SK-N-SH (cell line): ENCODE measurements around the gene ADGRA1.

Experiments used
- CTCF ChIP-seq: fragments of 200-600 bp; sonication (generic); IDR thresholded peaks from 2 replicates; pipeline ENCODE4 v1.6.1; 2017; ENCODE audit warnings: antibody characterized with exemption, mild to moderate bottlenecking, moderate library complexity
- EZH2phosphoT487 ChIP-seq: fragments of 200-600 bp; sonication (generic); IDR thresholded peaks from 2 replicates; pipeline ENCODE4 v1.6.1; 2017; ENCODE audit warnings: low read depth, mixed run types, mild to moderate bottlenecking, antibody characterized with exemption, moderate library complexity, borderline replicate concordance
- FOSL2 ChIP-seq: IDR thresholded peaks from 2 replicates; pipeline ENCODE4 v1.4.0; 2012; ENCODE audit warnings: low read depth, mild to moderate bottlenecking, moderate library complexity, borderline replicate concordance
- FOXM1 ChIP-seq: IDR thresholded peaks from 2 replicates; pipeline ENCODE4 v1.4.0; 2012; ENCODE audit warnings: low read depth, mild to moderate bottlenecking
- GABPA ChIP-seq: IDR thresholded peaks from 2 replicates; pipeline ENCODE4 v1.4.0; 2012; ENCODE audit warnings: low read depth, mild to moderate bottlenecking
- JUND ChIP-seq: IDR thresholded peaks from 2 replicates; pipeline ENCODE4 v1.4.0; 2012
- POLR2AphosphoS5 ChIP-seq: IDR thresholded peaks from 2 replicates; pipeline ENCODE4 v1.6.1; 2012; ENCODE audit warnings: low read depth, low read length
- RAD21 ChIP-seq: IDR thresholded peaks from 2 replicates; pipeline ENCODE4 v1.6.1; 2012; ENCODE audit warnings: mild to moderate bottlenecking, low read length
- RFX5 ChIP-seq: IDR thresholded peaks from 2 replicates; pipeline ENCODE4 v1.6.1; 2012; ENCODE audit warnings: mild to moderate bottlenecking, improper control_type of control experiment, low read length
- SMC3 ChIP-seq: IDR thresholded peaks from 2 replicates; pipeline ENCODE4 v1.6.1; 2012; ENCODE audit warnings: low read depth, low read length, improper control_type of control experiment
- TAF1 ChIP-seq: IDR thresholded peaks from 2 replicates; pipeline ENCODE4 v1.6.1; 2012; ENCODE audit warnings: low read depth, mild to moderate bottlenecking, low read length, moderate library complexity, borderline replicate concordance
- TF ChIP-seq, protein P1 (sequence below): IDR thresholded peaks from 2 replicates; pipeline ENCODE4 v1.4.0; 2012; ENCODE audit warnings: low read depth, borderline replicate concordance
- TF ChIP-seq, protein P2 (sequence below): IDR thresholded peaks from 2 replicates; pipeline ENCODE4 v1.6.1; 2012; ENCODE audit warnings: mild to moderate bottlenecking, low read depth, low read length, moderate library complexity
- TF ChIP-seq, protein P3 (sequence below): IDR thresholded peaks from 2 replicates; pipeline ENCODE4 v1.4.0; 2012; ENCODE audit warnings: low read depth

GRCh38 chr10:133114251-133114650, 26.5 kb downstream of the ADGRA1 start:
- no peak for TF ChIP-seq JUND
- TF ChIP-seq, protein P1, sequence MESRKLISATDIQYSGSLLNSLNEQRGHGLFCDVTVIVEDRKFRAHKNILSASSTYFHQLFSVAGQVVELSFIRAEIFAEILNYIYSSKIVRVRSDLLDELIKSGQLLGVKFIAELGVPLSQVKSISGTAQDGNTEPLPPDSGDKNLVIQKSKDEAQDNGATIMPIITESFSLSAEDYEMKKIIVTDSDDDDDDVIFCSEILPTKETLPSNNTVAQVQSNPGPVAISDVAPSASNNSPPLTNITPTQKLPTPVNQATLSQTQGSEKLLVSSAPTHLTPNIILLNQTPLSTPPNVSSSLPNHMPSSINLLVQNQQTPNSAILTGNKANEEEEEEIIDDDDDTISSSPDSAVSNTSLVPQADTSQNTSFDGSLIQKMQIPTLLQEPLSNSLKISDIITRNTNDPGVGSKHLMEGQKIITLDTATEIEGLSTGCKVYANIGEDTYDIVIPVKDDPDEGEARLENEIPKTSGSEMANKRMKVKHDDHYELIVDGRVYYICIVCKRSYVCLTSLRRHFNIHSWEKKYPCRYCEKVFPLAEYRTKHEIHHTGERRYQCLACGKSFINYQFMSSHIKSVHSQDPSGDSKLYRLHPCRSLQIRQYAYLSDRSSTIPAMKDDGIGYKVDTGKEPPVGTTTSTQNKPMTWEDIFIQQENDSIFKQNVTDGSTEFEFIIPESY = no peak
- no peak for TF ChIP-seq RAD21
- TF ChIP-seq EZH2phosphoT487 = no peak
- TF ChIP-seq CTCF = no peak
- no peak for TF ChIP-seq GABPA
- TF ChIP-seq FOXM1 = no peak
- TF ChIP-seq, protein P2, sequence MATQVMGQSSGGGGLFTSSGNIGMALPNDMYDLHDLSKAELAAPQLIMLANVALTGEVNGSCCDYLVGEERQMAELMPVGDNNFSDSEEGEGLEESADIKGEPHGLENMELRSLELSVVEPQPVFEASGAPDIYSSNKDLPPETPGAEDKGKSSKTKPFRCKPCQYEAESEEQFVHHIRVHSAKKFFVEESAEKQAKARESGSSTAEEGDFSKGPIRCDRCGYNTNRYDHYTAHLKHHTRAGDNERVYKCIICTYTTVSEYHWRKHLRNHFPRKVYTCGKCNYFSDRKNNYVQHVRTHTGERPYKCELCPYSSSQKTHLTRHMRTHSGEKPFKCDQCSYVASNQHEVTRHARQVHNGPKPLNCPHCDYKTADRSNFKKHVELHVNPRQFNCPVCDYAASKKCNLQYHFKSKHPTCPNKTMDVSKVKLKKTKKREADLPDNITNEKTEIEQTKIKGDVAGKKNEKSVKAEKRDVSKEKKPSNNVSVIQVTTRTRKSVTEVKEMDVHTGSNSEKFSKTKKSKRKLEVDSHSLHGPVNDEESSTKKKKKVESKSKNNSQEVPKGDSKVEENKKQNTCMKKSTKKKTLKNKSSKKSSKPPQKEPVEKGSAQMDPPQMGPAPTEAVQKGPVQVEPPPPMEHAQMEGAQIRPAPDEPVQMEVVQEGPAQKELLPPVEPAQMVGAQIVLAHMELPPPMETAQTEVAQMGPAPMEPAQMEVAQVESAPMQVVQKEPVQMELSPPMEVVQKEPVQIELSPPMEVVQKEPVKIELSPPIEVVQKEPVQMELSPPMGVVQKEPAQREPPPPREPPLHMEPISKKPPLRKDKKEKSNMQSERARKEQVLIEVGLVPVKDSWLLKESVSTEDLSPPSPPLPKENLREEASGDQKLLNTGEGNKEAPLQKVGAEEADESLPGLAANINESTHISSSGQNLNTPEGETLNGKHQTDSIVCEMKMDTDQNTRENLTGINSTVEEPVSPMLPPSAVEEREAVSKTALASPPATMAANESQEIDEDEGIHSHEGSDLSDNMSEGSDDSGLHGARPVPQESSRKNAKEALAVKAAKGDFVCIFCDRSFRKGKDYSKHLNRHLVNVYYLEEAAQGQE = no peak
- no peak for TF ChIP-seq SMC3
- no peak for TF ChIP-seq RFX5
- TF ChIP-seq TAF1 = no peak
- TF ChIP-seq POLR2AphosphoS5 = no peak
- TF ChIP-seq FOSL2 = no peak
- TF ChIP-seq, protein P3, sequence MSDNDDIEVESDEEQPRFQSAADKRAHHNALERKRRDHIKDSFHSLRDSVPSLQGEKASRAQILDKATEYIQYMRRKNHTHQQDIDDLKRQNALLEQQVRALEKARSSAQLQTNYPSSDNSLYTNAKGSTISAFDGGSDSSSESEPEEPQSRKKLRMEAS = no peak
